ENCODE data around the gene SIRT1. TPM values are rescaled to one million over a fixed set of nuclear protein-coding genes. Genes with fewer than 3 reads are reported as not detected.
A peak's percentile ranks its signal among the peaks of the same experiment; 100 is the strongest.

The SIRT1 gene
- total and polyA plus RNA-seq, 2 donors (not counting 3 experiments of a cell fraction or from before 2014, with no cell fraction given): 3.7 to 14.8 TPM

GRCh38 chr10:67883710-67884312 is 645 bp upstream of the SIRT1 start:
- dilution Hi-C loops (cut with MboI; ENCODE audit: extremely low pct_ligation_motif_present, low sequenced_read_pairs) (no loop called here), intact Hi-C loops (cut with micrococcal nuclease) (loop anchor here (1.0 to 2.0 kb wide), 8 partner anchors 29 to 447 kb away; no protein-coding TSS in a partner anchor)
- peak overlapping the region; percentile 66 for H3K4me2 ChIP-seq (ENCODE audit: insufficient read depth, low read length)
- peak overlapping the region; percentile 29 for H3K27ac ChIP-seq (ENCODE audit: insufficient read depth, low read depth, low read length)
- H2AFZ ChIP-seq (ENCODE audit: low read depth, low read length): peak overlapping the region; percentile 70
- H3K4me1 ChIP-seq (ENCODE audit: control insufficient read depth, extremely low read depth, insufficient read depth, low read length): peaks cover 11% of the 10 kb centered on the region
- FAIRE-seq: peak; percentile 15
- DNase-seq (ENCODE audit: low read depth, low spot score): no peak
- peaks cover 29% of the 10 kb centered on the region for H3K79me2 ChIP-seq (ENCODE audit: control insufficient read depth, insufficient read depth, low read length)
- no peaks in the 10 kb centered on the region for H3K27me3 ChIP-seq (ENCODE audit: control insufficient read depth in 2 of 2, insufficient read depth in 2 of 2, low read length in 2 of 2)
- no peaks in the 10 kb centered on the region for H4K20me1 ChIP-seq (replicated peaks; ENCODE audit: control insufficient read depth, extremely low read depth, insufficient read depth, low read length)
- H3K4me3 ChIP-seq (replicated peaks in 1 of 3; ENCODE audit: insufficient read depth in 1 of 3, low read depth in 1 of 3, low read length in 3 of 3): peak overlapping the region in 2 of 3 experiments; percentile 39 to 95
- ChIA-PET POLR2A (interaction anchor here (0.6 kb wide), 1 partner anchor 34 kb away, joined by 4 read pairs; no protein-coding TSS in a partner anchor), CTCF (interaction anchor here (0.6 to 5.1 kb wide), 8 partner anchors 11 to 329 kb away, joined by 3 to 23 read pairs (median 4); no protein-coding TSS in a partner anchor)
- peak overlapping the region; percentile 73 for H3K9ac ChIP-seq (replicated peaks; ENCODE audit: extremely low read depth, insufficient read depth, low read length)
- TF ChIP-seq MAX (IDR thresholded peaks at IDR 0.05; ENCODE audit: insufficient read depth, insufficient read length) (no peak), GATA2 (IDR thresholded peaks at IDR 0.05; ENCODE audit: insufficient read depth, insufficient read length, low read depth, low read length) (no peak), CTCF (IDR thresholded peaks at IDR 0.05; ENCODE audit: extremely low read depth in 1 of 2, insufficient read depth in 1 of 2, low read depth in 1 of 2, low read length in 2 of 2) (no peak), POLR2A (IDR thresholded peaks at IDR 0.05; ENCODE audit: low read depth, low read length) (no peak), FOS (IDR thresholded peaks at IDR 0.05; ENCODE audit: borderline replicate concordance, insufficient read depth, low read length) (no peak), POLR2AphosphoS5 (IDR thresholded peaks at IDR 0.05; ENCODE audit: insufficient read depth, low read depth, low read length) (no peak), EZH2 (IDR thresholded peaks at IDR 0.05; ENCODE audit: borderline replicate concordance, low read depth, low read length, severe bottlenecking) (no peak), MYC (IDR thresholded peaks at IDR 0.05; ENCODE audit: low read depth, low read length) (no peak), JUN (IDR thresholded peaks at IDR 0.05; ENCODE audit: borderline replicate concordance, insufficient read depth, insufficient read length, low read depth) (no peak)
- H3K9me3 ChIP-seq (replicated peaks; ENCODE audit: control insufficient read depth, insufficient read depth, low read length): no peaks in the 10 kb centered on the region
- no peaks in the 10 kb centered on the region for H3K9me1 ChIP-seq (replicated peaks; ENCODE audit: control insufficient read depth, extremely low read depth, insufficient read depth, low read length)
- peaks cover 4 to 6% of the 10 kb centered on the region in 2 experiments for H3K36me3 ChIP-seq (ENCODE audit: control insufficient read depth in 2 of 2, extremely low read depth in 1 of 2, insufficient read depth in 2 of 2, low read length in 2 of 2)
- BruUV-seq (replicated peaks): TSS peak; percentile 72

Data from endothelial cell of umbilical vein (primary cell).